Measurements from ENCODE around the gene SEMA7A.

SEMA7A gene

DNA sequence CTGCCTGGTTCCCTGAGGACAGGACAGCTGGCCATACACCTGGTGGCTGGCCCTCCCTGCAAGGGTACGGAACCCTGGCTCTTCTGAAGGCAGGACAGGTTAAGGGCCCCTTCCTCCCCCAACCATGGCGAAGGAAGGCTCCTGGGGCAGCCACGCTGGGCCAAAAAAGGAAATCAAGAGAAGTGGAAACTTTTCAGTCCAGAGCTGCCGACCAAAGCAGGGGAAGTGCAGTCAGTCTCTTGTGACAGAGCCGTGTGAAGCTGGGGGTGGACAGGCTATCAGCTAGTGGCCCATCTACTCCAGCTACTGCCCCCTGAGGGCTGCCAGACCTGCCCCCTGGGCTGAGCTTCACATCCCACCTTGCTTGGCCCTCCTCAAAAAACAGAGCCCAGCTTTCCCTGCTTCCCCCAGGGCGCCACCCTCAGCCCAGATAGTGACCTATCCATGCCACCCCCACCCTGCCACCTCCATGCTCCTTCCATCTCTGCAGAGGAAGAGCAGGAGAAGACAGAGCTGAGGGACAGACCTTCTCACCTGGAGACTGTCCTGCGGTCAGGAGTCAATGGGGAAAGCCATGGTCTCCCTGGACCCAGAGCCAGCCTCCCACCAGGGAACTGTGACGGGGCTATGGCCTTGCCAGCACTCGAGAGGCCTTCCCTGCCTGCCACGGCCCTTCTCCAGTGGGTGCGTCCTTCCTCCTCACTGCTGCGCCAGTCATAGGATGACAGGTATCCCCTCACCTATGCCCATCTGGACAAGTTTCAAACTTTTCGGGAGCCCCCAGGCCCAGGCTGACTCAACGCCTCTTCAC, 4.6 kb downstream of the SEMA7A start:
- no peak overlapping the region for H3K27ac ChIP-seq
- H3K4me3 ChIP-seq, result no peak overlapping the region
- TF ChIP-seq, protein P1, sequence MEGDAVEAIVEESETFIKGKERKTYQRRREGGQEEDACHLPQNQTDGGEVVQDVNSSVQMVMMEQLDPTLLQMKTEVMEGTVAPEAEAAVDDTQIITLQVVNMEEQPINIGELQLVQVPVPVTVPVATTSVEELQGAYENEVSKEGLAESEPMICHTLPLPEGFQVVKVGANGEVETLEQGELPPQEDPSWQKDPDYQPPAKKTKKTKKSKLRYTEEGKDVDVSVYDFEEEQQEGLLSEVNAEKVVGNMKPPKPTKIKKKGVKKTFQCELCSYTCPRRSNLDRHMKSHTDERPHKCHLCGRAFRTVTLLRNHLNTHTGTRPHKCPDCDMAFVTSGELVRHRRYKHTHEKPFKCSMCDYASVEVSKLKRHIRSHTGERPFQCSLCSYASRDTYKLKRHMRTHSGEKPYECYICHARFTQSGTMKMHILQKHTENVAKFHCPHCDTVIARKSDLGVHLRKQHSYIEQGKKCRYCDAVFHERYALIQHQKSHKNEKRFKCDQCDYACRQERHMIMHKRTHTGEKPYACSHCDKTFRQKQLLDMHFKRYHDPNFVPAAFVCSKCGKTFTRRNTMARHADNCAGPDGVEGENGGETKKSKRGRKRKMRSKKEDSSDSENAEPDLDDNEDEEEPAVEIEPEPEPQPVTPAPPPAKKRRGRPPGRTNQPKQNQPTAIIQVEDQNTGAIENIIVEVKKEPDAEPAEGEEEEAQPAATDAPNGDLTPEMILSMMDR (IDR thresholded peaks at IDR 0.05), result no peak
- peaks cover 0 to 19% (median 15%) of the 10 kb centered on the region in 4 donors for H3K4me1 ChIP-seq
- no peaks in the 10 kb centered on the region for H3K9me3 ChIP-seq
- no peaks in the 10 kb centered on the region for H3K36me3 ChIP-seq
- no peak for DNase-seq
- peaks cover 0 to 57% of the 10 kb centered on the region in 2 donors for H3K27me3 ChIP-seq
- intact Hi-C loops (cut with DNase I; ENCODE audit: low total_unique reads), result no loop called here

DNA sequence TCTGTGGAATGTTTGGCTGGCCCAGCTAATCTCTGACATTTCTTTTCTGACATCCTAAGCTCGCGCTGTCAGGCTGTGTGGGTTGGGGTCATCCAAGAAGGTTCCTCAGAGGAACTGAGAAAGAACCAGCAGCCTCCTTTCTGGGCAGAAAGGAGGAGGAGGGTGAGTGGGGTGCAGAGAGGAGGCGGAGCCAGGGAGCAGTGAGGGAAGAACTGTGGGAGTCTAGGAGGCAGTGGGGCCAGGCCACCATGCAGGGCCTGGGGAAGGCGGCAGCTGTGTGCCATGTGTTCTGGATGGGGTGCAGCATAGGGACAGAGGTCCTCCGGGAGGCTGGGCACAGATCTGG, 5.3 kb downstream of the SEMA7A start:
- Histone ChIP-seq H3K36me3 (no peaks in the 10 kb centered on the region), H3K27me3 (peaks cover 0 to 57% of the 10 kb centered on the region in 2 donors), H3K9me3 (no peaks in the 10 kb centered on the region), H3K27ac (no peak overlapping the region), H3K4me1 (peaks cover 0 to 12% (median 11%) of the 10 kb centered on the region in 4 donors), H3K4me3 (no peak overlapping the region)
- TF ChIP-seq, protein P1 (IDR thresholded peaks at IDR 0.05), result no peak
- DNase-seq, result no peak
- intact Hi-C loops (cut with DNase I; ENCODE audit: low total_unique reads), result no loop called here

DNA sequence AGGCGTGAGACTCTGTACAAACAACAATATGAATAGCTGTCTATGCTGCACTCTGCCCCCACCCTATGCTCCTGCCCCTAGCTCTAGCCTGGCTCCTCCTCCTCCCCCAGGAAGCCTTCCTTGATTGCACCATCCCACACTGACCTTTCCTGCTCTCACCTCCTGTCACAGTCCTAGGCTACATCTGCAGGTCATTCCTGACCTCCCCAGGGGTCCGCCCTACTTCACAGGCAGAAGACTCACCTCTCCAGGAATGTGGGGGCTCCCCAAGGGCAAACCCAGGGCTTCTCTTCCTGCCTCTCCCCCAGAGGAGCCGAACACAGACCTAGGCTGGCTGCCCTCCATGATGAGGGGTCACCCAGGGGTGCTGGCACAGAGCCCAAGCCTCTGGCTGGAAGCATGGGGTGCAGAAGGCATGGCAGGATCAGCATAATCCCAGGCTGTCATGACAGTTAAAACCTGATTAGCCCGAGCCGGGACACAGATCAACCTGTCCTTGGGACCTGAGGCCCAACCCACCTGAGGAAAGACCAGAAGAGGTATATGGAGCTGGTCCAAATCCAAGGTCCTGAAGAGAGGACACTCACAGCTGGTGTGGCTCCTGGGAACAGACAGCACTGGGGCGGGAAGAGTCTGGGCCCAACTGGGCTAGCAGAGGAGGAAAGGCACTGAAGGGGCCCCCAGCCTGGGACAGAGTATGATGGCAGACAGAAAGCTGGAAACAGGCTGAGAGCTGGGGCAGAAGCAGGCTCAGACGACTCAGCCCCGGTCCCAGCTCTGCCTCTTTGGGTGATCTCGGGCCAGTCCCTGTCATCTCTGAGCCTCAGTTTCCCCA, 5.9 kb downstream of the SEMA7A start:
- Histone ChIP-seq H3K36me3 (no peaks in the 10 kb centered on the region), H3K27me3 (peaks cover 0 to 51% of the 10 kb centered on the region in 2 donors), H3K4me1 (peaks cover 0 to 6% (median 5%) of the 10 kb centered on the region in 4 donors), H3K4me3 (no peak overlapping the region), H3K9me3 (no peaks in the 10 kb centered on the region), H3K27ac (no peak overlapping the region)
- no peak for DNase-seq
- intact Hi-C loops (cut with DNase I; ENCODE audit: low total_unique reads), result no loop called here
- TF ChIP-seq, protein P1 (IDR thresholded peaks at IDR 0.05), result no peak

DNA sequence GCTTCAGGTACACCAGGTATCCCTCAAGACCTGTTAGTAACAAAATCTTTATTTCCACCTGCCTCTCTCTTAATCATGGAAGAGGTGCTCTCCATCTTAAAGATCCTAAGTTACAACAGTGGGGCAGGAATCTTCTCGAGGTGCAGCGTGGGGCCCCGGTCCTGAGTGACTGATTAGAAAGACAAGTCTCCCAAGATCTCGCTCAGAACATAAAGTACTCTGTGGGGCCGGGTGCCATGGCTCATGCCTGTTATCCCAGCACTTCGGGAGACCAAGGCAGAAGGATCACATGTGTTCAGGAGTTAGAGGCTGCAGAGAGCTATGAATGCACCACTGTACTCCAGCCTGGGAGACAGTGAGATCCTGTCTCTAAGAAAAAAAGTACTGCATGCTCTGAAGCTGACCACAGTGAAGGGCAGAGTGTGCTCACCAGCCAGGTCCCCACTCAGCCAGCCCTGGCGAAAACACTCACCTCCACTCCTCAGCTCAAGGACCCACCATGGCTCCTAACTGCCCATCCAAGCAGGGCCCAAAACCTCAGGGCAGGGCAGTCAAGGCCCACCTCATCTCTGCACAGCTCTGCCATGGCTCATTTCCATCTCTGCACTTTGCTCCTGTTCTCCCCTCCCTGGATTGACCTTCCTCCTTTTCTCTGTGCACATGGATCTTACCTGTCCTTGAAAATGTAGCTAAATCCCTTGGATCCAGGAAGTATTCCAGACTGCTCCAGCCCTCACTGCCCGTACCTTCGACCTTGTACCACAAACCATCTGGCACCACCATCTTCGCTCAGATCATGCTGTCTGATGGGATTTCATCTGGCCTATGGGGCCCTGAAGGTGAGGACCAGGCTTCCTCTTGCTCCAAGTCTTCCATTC, 7.1 kb downstream of the SEMA7A start:
- Histone ChIP-seq H3K27me3 (peaks cover 0 to 39% of the 10 kb centered on the region in 2 donors), H3K4me3 (no peak overlapping the region), H3K4me1 (peaks cover 0 to 8% (median 0%) of the 10 kb centered on the region in 4 donors), H3K27ac (no peak overlapping the region), H3K9me3 (no peaks in the 10 kb centered on the region), H3K36me3 (no peaks in the 10 kb centered on the region)
- TF ChIP-seq, protein P1 (IDR thresholded peaks at IDR 0.05), result no peak
- no peak for DNase-seq
- intact Hi-C loops (cut with DNase I; ENCODE audit: low total_unique reads), result no loop called here

DNA sequence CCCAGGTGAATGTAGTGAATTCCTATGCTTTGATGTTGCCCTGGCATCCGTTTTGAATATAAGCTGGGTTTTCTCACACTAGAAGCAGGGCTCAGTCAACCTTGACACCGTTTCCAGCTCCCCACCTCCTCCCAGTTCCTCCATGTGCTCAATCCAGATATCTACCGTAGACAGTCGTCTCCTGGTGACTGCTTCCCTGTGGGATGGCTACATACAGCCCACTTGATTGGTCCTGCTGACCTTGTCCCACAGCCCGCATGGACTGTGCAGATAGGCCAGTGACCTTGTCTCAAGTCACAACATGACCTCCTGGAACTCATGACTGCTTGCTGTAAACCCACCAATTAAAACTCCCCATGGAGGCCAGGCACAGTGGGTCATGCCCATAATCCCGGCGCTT, 8.1 kb downstream of the SEMA7A start:
- H3K9me3 ChIP-seq, result no peaks in the 10 kb centered on the region
- H3K27ac ChIP-seq, result no peak overlapping the region
- peaks cover 0 to 29% of the 10 kb centered on the region in 2 donors for H3K27me3 ChIP-seq
- H3K36me3 ChIP-seq, result no peaks in the 10 kb centered on the region
- peaks cover 0 to 12% (median 0%) of the 10 kb centered on the region in 4 donors for H3K4me1 ChIP-seq
- TF ChIP-seq, protein P1 (IDR thresholded peaks at IDR 0.05), result no peak
- intact Hi-C loops (cut with DNase I; ENCODE audit: low total_unique reads), result no loop called here
- no peak overlapping the region for H3K4me3 ChIP-seq
- no peak for DNase-seq

Measured in tibial artery (tissue), 4 donors.